Uterus (tissue), 4 donors: ENCODE measurements around the gene CASZ1. TPM values are rescaled to one million over a fixed set of nuclear protein-coding genes. Genes with fewer than 3 reads are reported as not detected.

Experiments used
- DNase-seq, 2 donors: peaks; one replicate each; pipeline ENCODE4 v3.0.0-alpha.2; 2019 to 2020
- H3K27ac ChIP-seq, 2 donors: fragments of 200-600 bp; sonication (generic); 1 replicate in 1 of 2; 2 replicates in 1 of 2; pipeline ENCODE4 v1.5.1; 2016 to 2018
- H3K27me3 ChIP-seq, 2 donors: fragments of 200-600 bp; sonication (generic); one replicate each; pipeline ENCODE4 v1.5.1; 2018 to 2019; ENCODE audit warnings: control low read depth in 1 of 2
- H3K36me3 ChIP-seq, 2 donors: fragments of 200-600 bp; sonication (generic); one replicate each; pipeline ENCODE4 v1.5.1; 2019; ENCODE audit warnings: control low read depth in 1 of 2
- H3K4me1 ChIP-seq, 2 donors: fragments of 200-600 bp; sonication (generic); one replicate each; pipeline ENCODE4 v1.5.1; 2018 to 2019; ENCODE audit warnings: control low read depth in 1 of 2
- H3K4me3 ChIP-seq, 2 donors: fragments of 200-600 bp; sonication (generic); 1 replicate in 1 of 2; 2 replicates in 1 of 2; pipeline ENCODE4 v1.5.1; 2018 to 2019; ENCODE audit warnings: mild to moderate bottlenecking in 1 of 2
- H3K9me3 ChIP-seq, 2 donors: fragments of 200-600 bp; sonication (generic); one replicate each; pipeline ENCODE4 v1.5.1; 2019; ENCODE audit warnings: control low read depth in 1 of 2
- CTCF ChIP-seq, 4 experiments: fragments of 200-600 bp in 2 of 4; fragments of 450-650 bp in 2 of 4; sonication (generic) in 2 of 4; IDR thresholded peaks; one replicate each; pipeline ENCODE4 v1.5.1; 2016 to 2019; ENCODE audit warnings: antibody characterized with exemption in 4 of 4, mild to moderate bottlenecking in 2 of 4, moderate library complexity in 1 of 4
- POLR2A ChIP-seq, 2 donors: fragments of 450-650 bp; IDR thresholded peaks; one replicate each; pipeline ENCODE4 v1.6.1; 2016; ENCODE audit warnings: antibody characterized with exemption in 2 of 2, mild to moderate bottlenecking in 1 of 2, moderate library complexity in 1 of 2
- intact Hi-C: fragments of 100-400 bp; cut with DNase I; formaldehyde crosslinking; loops from one replicate; pipeline ENCODE4 v1.15.1; 2023; ENCODE audit warnings: low total_unique reads
- total RNA-seq, 4 donors: library from RNA; depleted of rRNA in 3 of 4; stranded (reverse); fragments of >200 nt in 3 of 4; gene quantifications; one replicate each; pipeline versions ENCODE4 v1.1.0 to v1.2.4, GENCODE V29; 2014 to 2023
- donor health status: DM: yes; HTN: yes; CAD: no.

The CASZ1 gene
- total RNA-seq, 4 donors from 2014 or later = 0.59 to 49.2 (median 3.9) TPM

GRCh38 chr1:10767282-10767681 is 29.2 kb downstream of the CASZ1 start:
- Histone ChIP-seq H3K4me1 (no peaks in the 10 kb centered on the region), H3K27me3 (no peaks in the 10 kb centered on the region), H3K27ac (no peak overlapping the region), H3K36me3 (no peaks in the 10 kb centered on the region), H3K4me3 (no peak overlapping the region), H3K9me3 (no peaks in the 10 kb centered on the region)
- no peak for DNase-seq
- intact Hi-C loops = no loop called here
- TF ChIP-seq CTCF (IDR thresholded peaks at IDR 0.05) = no peak
- no peak for TF ChIP-seq POLR2A (IDR thresholded peaks at IDR 0.05)

- H3K27me3 ChIP-seq = no peaks in the 10 kb centered on the region
- H3K4me1 ChIP-seq = no peaks in the 10 kb centered on the region
- intact Hi-C loops = no loop called here
- no peak overlapping the region for H3K4me3 ChIP-seq
- no peak for DNase-seq
- no peaks in the 10 kb centered on the region for H3K36me3 ChIP-seq
- H3K27ac ChIP-seq = no peak overlapping the region
- no peaks in the 10 kb centered on the region for H3K9me3 ChIP-seq
- no peak for TF ChIP-seq POLR2A (IDR thresholded peaks at IDR 0.05)
- TF ChIP-seq CTCF (IDR thresholded peaks at IDR 0.05) = no peak
Observed at GRCh38 chr1:10765734-10766478, 30.5 kb downstream of the CASZ1 start.

- TF ChIP-seq POLR2A (IDR thresholded peaks at IDR 0.05) (no peak), CTCF (IDR thresholded peaks at IDR 0.05) (no peak)
- Histone ChIP-seq H3K36me3 (no peaks in the 10 kb centered on the region), H3K4me1 (no peaks in the 10 kb centered on the region), H3K9me3 (no peaks in the 10 kb centered on the region), H3K27me3 (no peaks in the 10 kb centered on the region), H3K27ac (no peak overlapping the region), H3K4me3 (no peak overlapping the region)
- intact Hi-C loops = no loop called here
- DNase-seq = no peak
Observed at GRCh38 chr1:10765304-10765703, 31.1 kb downstream of the CASZ1 start.

- Histone ChIP-seq H3K27ac (no peak overlapping the region), H3K9me3 (no peaks in the 10 kb centered on the region), H3K4me1 (no peaks in the 10 kb centered on the region), H3K27me3 (no peaks in the 10 kb centered on the region), H3K4me3 (no peak overlapping the region), H3K36me3 (no peaks in the 10 kb centered on the region)
- DNase-seq = no peak
- TF ChIP-seq POLR2A (IDR thresholded peaks at IDR 0.05) = no peak
- TF ChIP-seq CTCF (IDR thresholded peaks at IDR 0.05) = no peak
- intact Hi-C loops = no loop called here
Observed at GRCh38 chr1:10764296-10764798, 32.1 kb downstream of the CASZ1 start.

- Histone ChIP-seq H3K36me3 (no peaks in the 10 kb centered on the region), H3K4me3 (no peak overlapping the region), H3K4me1 (no peaks in the 10 kb centered on the region), H3K9me3 (no peaks in the 10 kb centered on the region), H3K27ac (peak overlapping the region; percentile 34 to 62), H3K27me3 (no peaks in the 10 kb centered on the region)
- intact Hi-C loops = no loop called here
- no peak for DNase-seq
- no peak for TF ChIP-seq CTCF (IDR thresholded peaks at IDR 0.05)
- TF ChIP-seq POLR2A (IDR thresholded peaks at IDR 0.05) = no peak
Observed at GRCh38 chr1:10762875-10763274, 33.6 kb downstream of the CASZ1 start.
